Lung (tissue), 12 donors: ENCODE data around the gene SCYGR7. TPM values are rescaled to one million over a fixed set of nuclear protein-coding genes. Genes with fewer than 3 reads are reported as not detected.

ENCODE experiments used
- ATAC-seq: fragments of 200-7000 bp; cut with Tn5 transposase; one replicate; pipeline ENCODE4 v1.9.1; 2020; ENCODE audit warnings: moderate number of reproducible peaks; ENCODE audit not compliant: insufficient read depth, low FRiP score
- DNase-seq, 3 donors: peaks; one replicate each; pipeline ENCODE4 v3.0.0-alpha.2; 2013 to 2017
- H3K27ac ChIP-seq, 2 donors: one replicate each; pipeline ENCODE4 v1.5.1; 2013; ENCODE audit warnings: mild to moderate bottlenecking in 2 of 2, moderate library complexity in 2 of 2, control low read depth in 1 of 2, inconsistent platforms in 1 of 2, low read depth in 1 of 2, low read length in 1 of 2
- H3K27me3 ChIP-seq, 3 donors: one replicate each; pipeline ENCODE4 v1.5.1; 2013; ENCODE audit warnings: low read length in 2 of 3; ENCODE audit not compliant: control insufficient read depth in 3 of 3, insufficient read depth in 3 of 3
- H3K36me3 ChIP-seq, 4 donors: one replicate each; pipeline ENCODE4 v1.5.1; 2013; ENCODE audit warnings: low read length in 4 of 4, mild to moderate bottlenecking in 1 of 4, moderate library complexity in 1 of 4; ENCODE audit not compliant: control insufficient read depth in 4 of 4, insufficient read depth in 4 of 4
- H3K4me1 ChIP-seq, 5 donors: one replicate each; pipeline ENCODE4 v1.5.1; 2013; ENCODE audit warnings: low read length in 5 of 5, mild to moderate bottlenecking in 2 of 5, moderate library complexity in 1 of 5; ENCODE audit not compliant: control insufficient read depth in 5 of 5, insufficient read depth in 5 of 5
- H3K4me3 ChIP-seq: one replicate; pipeline ENCODE4 v1.5.1; 2013; ENCODE audit warnings: mild to moderate bottlenecking, control low read depth, moderate library complexity
- H3K9ac ChIP-seq, 2 donors: one replicate each; pipeline ENCODE4 v1.5.1; 2013; ENCODE audit warnings: low read length in 2 of 2, control low read depth in 1 of 2; ENCODE audit not compliant: insufficient read depth in 1 of 2
- H3K9me3 ChIP-seq, 4 donors: one replicate each; pipeline ENCODE4 v1.5.1; 2013; ENCODE audit warnings: low read length in 3 of 4, mild to moderate bottlenecking in 1 of 4, moderate library complexity in 1 of 4; ENCODE audit not compliant: control insufficient read depth in 4 of 4, insufficient read depth in 3 of 4
- CTCF ChIP-seq: IDR thresholded peaks from 2 replicates; pipeline ENCODE4 v1.5.1; 2012; ENCODE audit warnings: mild to moderate bottlenecking; ENCODE audit errors: control extremely low read depth, extremely low read depth
- WGBS, 2 donors: extraction: QIAGEN DNeasy Blood & Tissue Kit; methylation state at CpG; one replicate each; pipeline ENCODE4 v1.1.7; 2013; 5-methylcytosine and 5-hydroxymethylcytosine counted together
- polyA plus RNA-seq, 2 donors: library from polyadenylated mRNA; stranded (reverse); fragments of 200-250 nt; gene quantifications; one replicate each; pipeline ENCODE4 v1.2.1, GENCODE V29; 2013
- total RNA-seq, 2 donors: library from RNA; depleted of rRNA in 1 of 2; stranded (reverse); fragments of >200 nt in 1 of 2; gene quantifications; one replicate each; pipeline ENCODE4 v1.2.1, GENCODE V29; 2014 to 2021
- donor health status: control.
- donor health status: control.
- donor health status: Bipolar disorder and iron deficiency.
- donor health status: healthy.
- donor health status: DM: yes; HTN: yes; CAD: no.

SCYGR7 gene
- total and polyA plus RNA-seq, 4 donors = not detected

- Histone ChIP-seq H3K27ac (no peak overlapping the region), H3K4me1 (no peaks in the 10 kb centered on the region), H3K36me3 (no peaks in the 10 kb centered on the region), H3K9me3 (peaks cover 0 to 5% (median 0%) of the 10 kb centered on the region in 4 donors), H3K9ac (no peak overlapping the region), H3K4me3 (no peak overlapping the region), H3K27me3 (no peaks in the 10 kb centered on the region)
- 48 to 74% methylated on average over 2 of the region's 2 CpGs for WGBS, 2 donors
- TF ChIP-seq CTCF = no peak
- DNase-seq (no peak), ATAC-seq (no peak)
Observed at GRCh38 chr2:227696990-227697679, 31.0 kb upstream of the SCYGR7 start.

- Histone ChIP-seq H3K4me1 (peaks cover 0 to 7% (median 0%) of the 10 kb centered on the region in 5 donors), H3K9ac (no peak overlapping the region), H3K36me3 (no peaks in the 10 kb centered on the region), H3K4me3 (no peak overlapping the region), H3K27me3 (no peaks in the 10 kb centered on the region), H3K27ac (no peak overlapping the region), H3K9me3 (peaks cover 0 to 5% (median 0%) of the 10 kb centered on the region in 4 donors)
- no peak for ATAC-seq
- WGBS, 2 donors = 73 to 82% methylated on average over 3 of the region's 3 CpGs
- TF ChIP-seq CTCF = no peak
- no peak for DNase-seq
Observed at GRCh38 chr2:227701556-227701955, 26.6 kb upstream of the SCYGR7 start.

GRCh38 chr2:227703280-227703732 is 24.8 kb upstream of the SCYGR7 start:
- Histone ChIP-seq H3K4me1 (peaks cover 0 to 7% (median 0%) of the 10 kb centered on the region in 5 donors), H3K9ac (no peak overlapping the region), H3K9me3 (peaks cover 0 to 5% (median 0%) of the 10 kb centered on the region in 4 donors), H3K36me3 (peaks cover 0 to 3% (median 0%) of the 10 kb centered on the region in 4 donors), H3K27me3 (no peaks in the 10 kb centered on the region), H3K4me3 (no peak overlapping the region), H3K27ac (peak overlapping the region in 1 of 2 donors; percentile 79)
- WGBS, 2 donors = 48 to 75% methylated on average over 4 of the region's 4 CpGs
- ATAC-seq (peak; percentile 70), DNase-seq (peak in 2 of 3 donors; percentile 20 to 44)
- TF ChIP-seq CTCF = no peak
